ENCODE data around the gene PDE3A.

Gene PDE3A

DNA sequence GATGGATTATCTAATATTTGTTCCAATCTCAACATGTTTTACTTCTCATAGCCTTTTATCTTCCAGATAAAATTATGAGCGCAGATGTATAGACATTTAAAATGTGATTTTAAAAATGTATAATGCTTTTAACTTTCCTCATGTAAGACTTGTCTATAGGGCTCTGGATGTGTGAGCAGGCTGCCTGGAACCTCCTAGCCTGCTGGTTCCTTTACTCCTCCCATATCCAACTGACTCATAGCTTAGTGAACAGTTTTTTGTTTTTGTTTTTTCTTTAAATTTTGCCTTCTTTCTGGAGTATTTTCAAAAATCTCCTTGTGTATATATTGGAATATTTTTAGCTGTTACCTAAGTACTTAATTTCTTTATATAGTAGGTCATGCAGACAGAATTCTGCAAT, 115.4 kb downstream of the PDE3A start:
- Histone ChIP-seq H3K9ac (ENCODE audit: low read length) (no peak overlapping the region), H3K4me3 (ENCODE audit: low read length) (no peak overlapping the region), H3K4me1 (ENCODE audit: control insufficient read depth, low read depth, low read length) (no peaks in the 10 kb centered on the region), H3K27me3 (ENCODE audit: control insufficient read depth, insufficient read depth, low read length) (no peaks in the 10 kb centered on the region), H3K27ac (ENCODE audit: low read length) (no peak overlapping the region), H3K36me3 (ENCODE audit: control insufficient read depth, low read depth, low read length) (no peaks in the 10 kb centered on the region), H3K9me3 (ENCODE audit: control insufficient read depth, low read depth, low read length) (no peaks in the 10 kb centered on the region)

DNA sequence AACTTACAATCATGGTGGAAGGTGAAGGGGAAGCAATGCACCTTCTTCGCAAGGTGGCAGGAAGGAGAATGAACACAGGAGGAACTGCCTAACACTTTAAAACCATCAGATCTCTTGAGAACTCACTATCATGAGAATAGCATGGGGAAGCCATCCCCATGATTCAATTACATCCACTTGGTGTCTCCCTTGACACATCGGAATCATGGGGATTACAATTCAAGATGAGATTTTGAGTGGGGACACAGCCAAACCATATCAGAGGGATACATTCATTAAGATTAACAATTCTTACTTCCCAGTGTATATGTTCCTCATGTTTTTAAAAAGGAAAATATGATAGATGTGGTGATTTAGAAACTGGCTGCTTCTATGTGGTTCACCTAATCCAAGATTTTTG, 117.9 kb downstream of the PDE3A start:
- Histone ChIP-seq H3K27ac (ENCODE audit: low read length) (no peak overlapping the region), H3K36me3 (ENCODE audit: control insufficient read depth, low read depth, low read length) (no peaks in the 10 kb centered on the region), H3K4me3 (ENCODE audit: low read length) (no peak overlapping the region), H3K9ac (ENCODE audit: low read length) (no peak overlapping the region), H3K27me3 (ENCODE audit: control insufficient read depth, insufficient read depth, low read length) (no peaks in the 10 kb centered on the region), H3K9me3 (ENCODE audit: control insufficient read depth, low read depth, low read length) (no peaks in the 10 kb centered on the region), H3K4me1 (ENCODE audit: control insufficient read depth, low read depth, low read length) (no peaks in the 10 kb centered on the region)

DNA sequence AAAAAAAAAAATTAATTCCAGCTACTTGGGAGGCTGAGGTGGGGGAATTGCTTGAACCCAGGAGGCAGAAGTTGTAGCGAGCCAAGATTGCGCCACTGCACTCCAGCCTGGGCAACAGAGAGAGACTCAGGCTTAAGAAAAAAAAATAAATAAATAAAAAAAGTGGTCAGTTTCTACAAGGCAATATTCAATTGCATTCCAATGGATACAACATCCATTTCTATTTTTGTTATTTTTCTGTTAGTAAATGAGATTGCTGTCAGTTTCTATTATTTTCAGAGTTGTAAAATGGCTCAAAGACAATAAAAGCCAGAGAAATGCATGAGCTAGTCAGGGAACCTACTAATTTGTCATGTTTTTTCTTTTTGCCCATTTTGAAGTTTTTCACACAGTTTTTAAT, 119.2 kb downstream of the PDE3A start:
- Histone ChIP-seq H3K27ac (ENCODE audit: low read length) (no peak overlapping the region), H3K4me1 (ENCODE audit: control insufficient read depth, low read depth, low read length) (no peaks in the 10 kb centered on the region), H3K9me3 (ENCODE audit: control insufficient read depth, low read depth, low read length) (no peaks in the 10 kb centered on the region), H3K9ac (ENCODE audit: low read length) (no peak overlapping the region), H3K36me3 (ENCODE audit: control insufficient read depth, low read depth, low read length) (no peaks in the 10 kb centered on the region), H3K4me3 (ENCODE audit: low read length) (no peak overlapping the region), H3K27me3 (ENCODE audit: control insufficient read depth, insufficient read depth, low read length) (no peaks in the 10 kb centered on the region)

DNA sequence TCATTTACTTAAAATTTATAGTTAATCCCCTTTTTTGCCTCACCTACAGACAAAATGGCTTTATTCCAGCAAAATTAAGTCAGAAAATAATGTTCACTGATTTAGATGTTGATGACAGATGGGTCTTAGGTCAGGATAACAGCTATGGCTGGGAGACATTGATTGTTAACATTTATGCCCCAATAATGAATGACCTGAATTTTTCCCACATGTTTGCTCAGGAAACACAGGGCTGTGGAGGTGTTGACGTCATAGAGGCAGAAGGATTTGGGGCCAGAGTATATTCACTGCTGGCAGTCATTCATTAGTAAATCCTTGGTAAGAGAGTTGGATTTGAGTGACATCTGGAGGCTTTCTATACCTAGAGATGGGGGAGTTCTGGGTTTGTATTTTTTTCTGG, 121.3 kb downstream of the PDE3A start:
- Histone ChIP-seq H3K27ac (ENCODE audit: low read length) (no peak overlapping the region), H3K9ac (ENCODE audit: low read length) (no peak overlapping the region), H3K4me1 (ENCODE audit: control insufficient read depth, low read depth, low read length) (no peaks in the 10 kb centered on the region), H3K9me3 (ENCODE audit: control insufficient read depth, low read depth, low read length) (no peaks in the 10 kb centered on the region), H3K27me3 (ENCODE audit: control insufficient read depth, insufficient read depth, low read length) (no peaks in the 10 kb centered on the region), H3K4me3 (ENCODE audit: low read length) (no peak overlapping the region), H3K36me3 (ENCODE audit: control insufficient read depth, low read depth, low read length) (no peaks in the 10 kb centered on the region)

DNA sequence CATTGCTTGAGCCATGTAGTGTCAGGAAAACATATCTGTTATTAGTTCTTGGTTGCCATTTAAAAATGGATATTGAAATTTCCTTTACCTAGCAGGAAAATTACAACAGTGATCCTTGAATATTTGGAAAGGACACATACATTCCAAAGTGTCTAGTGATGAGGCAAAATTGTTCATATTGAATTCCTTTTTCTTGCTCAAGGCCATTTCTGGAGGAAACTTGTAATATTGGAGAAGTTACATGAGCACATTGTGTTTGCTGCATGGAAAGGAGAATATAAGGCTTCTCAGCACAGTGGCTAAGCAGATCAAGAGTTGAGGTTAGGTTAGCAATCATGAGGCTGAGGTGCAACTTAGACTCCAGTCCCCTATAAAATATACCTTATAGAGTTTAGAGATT, 121.9 kb downstream of the PDE3A start:
- no peaks in the 10 kb centered on the region for H3K4me1 ChIP-seq (ENCODE audit: control insufficient read depth, low read depth, low read length)
- no peaks in the 10 kb centered on the region for H3K9me3 ChIP-seq (ENCODE audit: control insufficient read depth, low read depth, low read length)
- H3K9ac ChIP-seq (ENCODE audit: low read length) = no peak overlapping the region

DNA sequence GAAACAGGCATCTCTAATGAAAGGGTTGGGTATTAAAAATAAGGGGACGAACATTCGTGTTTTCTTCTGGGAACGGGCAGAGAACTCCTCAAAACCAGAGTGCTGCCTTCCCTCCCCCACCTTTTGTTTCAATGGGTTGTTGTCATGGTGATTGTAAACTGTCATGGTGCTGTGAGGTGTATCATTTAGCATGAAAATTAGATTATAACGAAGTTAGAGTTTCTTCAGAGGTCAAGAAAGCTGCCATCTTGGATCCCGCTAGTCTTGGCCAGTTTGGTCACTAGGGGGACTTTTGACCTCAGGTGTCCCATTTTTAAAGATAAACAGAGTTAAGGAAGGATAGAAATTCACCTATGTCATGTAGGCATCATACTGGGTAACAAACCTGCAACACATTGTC, 123.0 kb downstream of the PDE3A start:
- Histone ChIP-seq H3K36me3 (ENCODE audit: control insufficient read depth, low read depth, low read length) (no peaks in the 10 kb centered on the region), H3K4me3 (ENCODE audit: low read length) (no peak overlapping the region), H3K9me3 (ENCODE audit: control insufficient read depth, low read depth, low read length) (no peaks in the 10 kb centered on the region), H3K9ac (ENCODE audit: low read length) (no peak overlapping the region), H3K27ac (ENCODE audit: low read length) (no peak overlapping the region), H3K27me3 (ENCODE audit: control insufficient read depth, insufficient read depth, low read length) (no peaks in the 10 kb centered on the region), H3K4me1 (ENCODE audit: control insufficient read depth, low read depth, low read length) (no peaks in the 10 kb centered on the region)

More for the DNA sequence above, 121.9 kb downstream of the PDE3A start:
- Histone ChIP-seq H3K27me3 (ENCODE audit: control insufficient read depth, insufficient read depth, low read length) (no peaks in the 10 kb centered on the region), H3K27ac (ENCODE audit: low read length) (no peak overlapping the region), H3K36me3 (ENCODE audit: control insufficient read depth, low read depth, low read length) (no peaks in the 10 kb centered on the region), H3K4me3 (ENCODE audit: low read length) (no peak overlapping the region)

DNA sequence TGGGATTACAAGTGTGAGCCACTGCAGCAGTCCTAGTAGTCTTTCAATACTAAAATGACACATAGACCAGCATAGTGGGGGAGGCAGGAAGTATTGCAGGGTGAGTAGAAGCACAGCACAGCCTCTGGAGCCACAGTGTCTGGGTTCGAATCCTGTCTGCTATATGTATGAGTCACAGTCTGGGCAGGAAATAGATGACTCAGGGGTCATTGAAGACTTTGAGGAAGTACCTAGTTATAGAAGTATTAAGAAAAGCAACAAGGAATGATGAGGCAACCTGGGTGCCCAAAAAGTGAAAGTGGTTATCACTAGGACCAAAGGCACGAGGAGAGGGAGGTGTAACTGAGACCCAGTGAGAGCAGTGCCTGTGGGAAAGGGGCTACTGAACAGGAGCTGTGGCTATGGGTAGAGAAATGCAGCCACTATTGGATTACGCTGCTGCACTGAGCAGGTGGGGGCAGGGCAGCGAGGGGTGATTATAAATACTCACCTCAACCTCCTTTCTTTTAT, 124.0 kb downstream of the PDE3A start:
- Histone ChIP-seq H3K4me3 (ENCODE audit: low read length) (no peak overlapping the region), H3K9ac (ENCODE audit: low read length) (no peak overlapping the region), H3K27ac (ENCODE audit: low read length) (no peak overlapping the region), H3K9me3 (ENCODE audit: control insufficient read depth, low read depth, low read length) (no peaks in the 10 kb centered on the region), H3K4me1 (ENCODE audit: control insufficient read depth, low read depth, low read length) (no peaks in the 10 kb centered on the region), H3K36me3 (ENCODE audit: control insufficient read depth, low read depth, low read length) (no peaks in the 10 kb centered on the region), H3K27me3 (ENCODE audit: control insufficient read depth, insufficient read depth, low read length) (no peaks in the 10 kb centered on the region)

DNA sequence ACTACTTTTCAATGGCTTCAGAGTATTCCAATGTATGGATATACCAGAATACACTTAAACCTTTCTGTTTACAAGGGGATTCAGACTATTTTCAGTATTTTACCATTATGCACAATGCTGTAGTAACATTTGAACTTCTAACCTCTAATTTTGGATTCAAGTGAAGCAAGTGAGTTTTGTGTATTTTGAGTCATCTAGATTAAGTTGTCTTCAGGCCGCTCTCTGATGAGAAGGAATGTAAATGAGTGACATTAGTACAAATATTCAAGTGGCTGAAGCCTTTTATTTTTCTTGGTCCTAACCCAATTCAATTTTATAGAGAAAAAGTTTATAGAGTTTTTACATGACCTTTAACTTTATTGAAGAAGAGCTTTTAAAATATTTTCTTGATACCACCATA, 125.6 kb downstream of the PDE3A start:
- H3K27me3 ChIP-seq (ENCODE audit: control insufficient read depth, insufficient read depth, low read length) = no peaks in the 10 kb centered on the region
- H3K9ac ChIP-seq (ENCODE audit: low read length) = no peak overlapping the region
- no peaks in the 10 kb centered on the region for H3K9me3 ChIP-seq (ENCODE audit: control insufficient read depth, low read depth, low read length)
- no peaks in the 10 kb centered on the region for H3K36me3 ChIP-seq (ENCODE audit: control insufficient read depth, low read depth, low read length)
- H3K4me3 ChIP-seq (ENCODE audit: low read length) = no peak overlapping the region
- H3K4me1 ChIP-seq (ENCODE audit: control insufficient read depth, low read depth, low read length) = no peaks in the 10 kb centered on the region
- no peak overlapping the region for H3K27ac ChIP-seq (ENCODE audit: low read length)

DNA sequence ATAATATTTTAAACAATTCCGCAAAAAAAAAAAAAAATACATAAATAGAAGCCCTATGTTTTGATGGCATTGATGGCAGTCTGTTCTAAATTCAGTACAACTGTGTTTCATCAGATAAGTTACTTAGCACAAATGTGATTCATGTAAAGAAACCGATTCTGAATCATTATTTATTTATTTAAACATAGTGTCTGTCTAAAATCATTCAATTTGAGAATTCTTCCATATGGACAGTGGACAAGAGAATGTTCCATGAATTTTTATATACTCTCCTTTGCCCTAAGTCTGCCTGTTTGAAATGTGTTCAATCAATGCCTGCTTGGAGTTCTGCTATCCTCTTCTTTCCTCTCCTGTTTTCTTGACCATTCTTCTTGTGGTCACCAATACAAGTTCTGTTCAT, 126.5 kb downstream of the PDE3A start:
- no peak overlapping the region for H3K27ac ChIP-seq (ENCODE audit: low read length)
- H3K27me3 ChIP-seq (ENCODE audit: control insufficient read depth, insufficient read depth, low read length) = no peaks in the 10 kb centered on the region
- H3K4me3 ChIP-seq (ENCODE audit: low read length) = no peak overlapping the region
- no peak overlapping the region for H3K9ac ChIP-seq (ENCODE audit: low read length)
- no peaks in the 10 kb centered on the region for H3K36me3 ChIP-seq (ENCODE audit: control insufficient read depth, low read depth, low read length)
- H3K9me3 ChIP-seq (ENCODE audit: control insufficient read depth, low read depth, low read length) = no peaks in the 10 kb centered on the region
- H3K4me1 ChIP-seq (ENCODE audit: control insufficient read depth, low read depth, low read length) = no peaks in the 10 kb centered on the region

DNA sequence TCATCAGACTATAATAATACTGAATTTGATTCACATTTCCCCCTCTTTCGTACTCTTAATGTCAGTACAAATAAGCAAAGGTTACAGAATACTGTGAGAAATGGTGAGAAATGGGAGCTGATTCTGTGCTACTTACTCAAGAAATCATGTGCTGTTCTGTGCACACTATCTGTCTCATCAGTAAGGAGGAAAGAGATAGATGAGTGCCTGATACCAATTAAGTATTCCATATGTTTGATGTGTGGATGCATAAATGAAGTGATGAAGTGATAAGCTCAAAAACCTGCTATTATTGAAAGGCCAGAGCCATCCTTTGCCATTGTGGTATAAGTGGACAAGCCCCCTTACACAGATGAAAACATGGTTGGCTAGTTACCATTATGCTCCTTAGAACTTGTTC, 127.7 kb downstream of the PDE3A start:
- no peaks in the 10 kb centered on the region for H3K9me3 ChIP-seq (ENCODE audit: control insufficient read depth, low read depth, low read length)
- no peaks in the 10 kb centered on the region for H3K36me3 ChIP-seq (ENCODE audit: control insufficient read depth, low read depth, low read length)
- H3K9ac ChIP-seq (ENCODE audit: low read length) = no peak overlapping the region
- H3K4me1 ChIP-seq (ENCODE audit: control insufficient read depth, low read depth, low read length) = no peaks in the 10 kb centered on the region
- H3K27ac ChIP-seq (ENCODE audit: low read length) = no peak overlapping the region
- H3K27me3 ChIP-seq (ENCODE audit: control insufficient read depth, insufficient read depth, low read length) = no peaks in the 10 kb centered on the region
- no peak overlapping the region for H3K4me3 ChIP-seq (ENCODE audit: low read length)

DNA sequence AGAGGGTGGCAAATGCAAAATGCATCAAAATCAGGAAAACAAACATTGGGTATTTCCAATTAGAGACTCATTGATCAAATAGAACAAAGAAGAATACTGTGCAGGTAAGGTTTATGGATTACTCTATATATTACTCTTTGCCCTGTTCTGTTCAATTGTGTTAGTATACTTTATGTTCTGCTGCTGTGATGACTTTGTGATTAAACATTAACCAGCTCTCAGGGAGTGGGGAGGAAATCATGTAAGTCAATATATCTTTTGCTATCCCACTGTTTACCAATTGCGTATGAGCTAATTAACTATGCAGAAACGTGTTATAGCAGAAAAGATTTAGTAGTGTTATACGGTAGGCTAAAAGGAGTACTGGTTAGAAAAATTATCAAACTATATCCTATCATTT, 129.4 kb downstream of the PDE3A start:
- Histone ChIP-seq H3K9ac (ENCODE audit: low read length) (no peak overlapping the region), H3K9me3 (ENCODE audit: control insufficient read depth, low read depth, low read length) (no peaks in the 10 kb centered on the region), H3K36me3 (ENCODE audit: control insufficient read depth, low read depth, low read length) (no peaks in the 10 kb centered on the region), H3K27me3 (ENCODE audit: control insufficient read depth, insufficient read depth, low read length) (no peaks in the 10 kb centered on the region), H3K4me3 (ENCODE audit: low read length) (no peak overlapping the region), H3K4me1 (ENCODE audit: control insufficient read depth, low read depth, low read length) (no peaks in the 10 kb centered on the region), H3K27ac (ENCODE audit: low read length) (no peak overlapping the region)

DNA sequence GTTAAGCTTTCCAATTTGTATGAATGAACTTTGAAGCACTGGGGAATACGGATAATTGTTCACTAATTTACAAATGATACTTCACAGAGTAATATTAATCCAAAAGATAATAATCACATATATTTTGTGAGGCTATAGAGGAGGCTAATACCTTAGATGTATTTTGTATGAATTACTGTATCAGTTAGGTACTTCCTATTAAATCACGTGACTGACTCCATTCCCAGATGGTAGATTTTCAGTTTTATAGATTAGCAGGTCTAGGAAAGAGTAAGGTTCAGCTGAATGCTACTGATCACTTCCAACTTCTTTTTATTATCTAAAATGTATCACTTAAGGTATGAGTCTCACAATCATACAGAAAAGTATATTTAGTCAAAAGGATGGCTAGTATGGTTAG, 133.6 kb downstream of the PDE3A start:
- no peak overlapping the region for H3K9ac ChIP-seq (ENCODE audit: low read length)
- no peaks in the 10 kb centered on the region for H3K27me3 ChIP-seq (ENCODE audit: control insufficient read depth, insufficient read depth, low read length)
- no peaks in the 10 kb centered on the region for H3K9me3 ChIP-seq (ENCODE audit: control insufficient read depth, low read depth, low read length)
- H3K36me3 ChIP-seq (ENCODE audit: control insufficient read depth, low read depth, low read length) = no peaks in the 10 kb centered on the region
- no peaks in the 10 kb centered on the region for H3K4me1 ChIP-seq (ENCODE audit: control insufficient read depth, low read depth, low read length)
- no peak overlapping the region for H3K27ac ChIP-seq (ENCODE audit: low read length)
- no peak overlapping the region for H3K4me3 ChIP-seq (ENCODE audit: low read length)
